WTC11 (cell line): ENCODE measurements around the gene ODAPH. TPM values are rescaled to one million over a fixed set of nuclear protein-coding genes. Genes with fewer than 3 reads are reported as not detected.

Experiments used
- ATAC-seq: fragments of 200-7000 bp; cut with Tn5 transposase; 2 replicates; pipeline ENCODE4 v1.10.0; 2021; ENCODE audit warnings: mild to moderate bottlenecking, moderate library complexity
- CTCF ChIA-PET: fragments of 300-600 bp; sonication (Branson Sonifier 250); formaldehyde crosslinking; loops from one replicate; lab custom pipeline; 2021; ENCODE audit warnings: antibody characterized with exemption; lab: Charles Lee
- POLR2A ChIA-PET: fragments of 350-600 bp; sonication (Branson Sonifier 250); formaldehyde crosslinking; loops from one replicate; lab custom pipeline; 2021; ENCODE audit warnings: antibody characterized with exemption; lab: Charles Lee
- DNase-seq: peaks from one replicate; pipeline ENCODE4 v3.0.0; 2021; ENCODE audit warnings: low spot score
- H3K27ac Mint-ChIP-seq: 2 replicates; pipeline ENCODE4 v1.8.0; 2021; ENCODE audit warnings: mixed read lengths
- H3K27me3 Mint-ChIP-seq: 2 replicates; pipeline ENCODE4 v1.8.0; 2021; ENCODE audit warnings: low read depth, mild to moderate bottlenecking, moderate library complexity, mixed read lengths
- H3K36me3 Mint-ChIP-seq: 2 replicates; pipeline ENCODE4 v1.8.0; 2021; ENCODE audit warnings: mixed read lengths
- H3K4me1 Mint-ChIP-seq: 2 replicates; pipeline ENCODE4 v1.8.0; 2022; ENCODE audit warnings: mixed read lengths
- H3K4me3 Mint-ChIP-seq: 2 replicates; pipeline ENCODE4 v1.8.0; 2021; ENCODE audit warnings: mild to moderate bottlenecking, moderate library complexity, mixed read lengths
- H3K9me3 Mint-ChIP-seq: 2 replicates; pipeline ENCODE4 v1.8.0; 2021; ENCODE audit warnings: mixed read lengths
- CBFB ChIP-seq: sonication (generic); formaldehyde crosslinking; IDR thresholded peaks from 2 replicates; pipeline ENCODE4 v1.8.1; 2022; ENCODE audit warnings: mild to moderate bottlenecking, low read depth, missing genetic modification reagents
- ETV6 ChIP-seq: sonication (generic); formaldehyde crosslinking; IDR thresholded peaks from 2 replicates; pipeline ENCODE4 v1.8.1; 2022; ENCODE audit warnings: mild to moderate bottlenecking, missing genetic modification reagents
- GABPB1 ChIP-seq: sonication (generic); formaldehyde crosslinking; IDR thresholded peaks from 2 replicates; pipeline ENCODE4 v1.8.1; 2023; ENCODE audit warnings: mild to moderate bottlenecking, missing genetic modification reagents
- GRHL2 ChIP-seq: fragments of 250-450 bp; sonication (Bioruptor Pico); IDR thresholded peaks from 2 replicates; pipeline ENCODE4 v1.8.0; 2022; ENCODE audit warnings: mild to moderate bottlenecking, moderate library complexity; ENCODE audit not compliant: insufficient replicate concordance, severe bottlenecking
- IRF2 ChIP-seq: sonication (generic); formaldehyde crosslinking; IDR thresholded peaks from 2 replicates; pipeline ENCODE4 v1.8.0; 2022; ENCODE audit warnings: low read depth, missing genetic modification reagents, borderline replicate concordance
- JAZF1 ChIP-seq: fragments of 250-450 bp; sonication (Bioruptor Pico); IDR thresholded peaks from 2 replicates; pipeline ENCODE4 v1.9.0; 2021; ENCODE audit warnings: moderate library complexity, mild to moderate bottlenecking, inconsistent platforms
- MYBL2 ChIP-seq: sonication (generic); formaldehyde crosslinking; IDR thresholded peaks from 2 replicates; pipeline ENCODE4 v1.8.1; 2023; ENCODE audit warnings: mild to moderate bottlenecking, moderate library complexity, missing genetic modification reagents
- NFE2L1 ChIP-seq: sonication (generic); formaldehyde crosslinking; IDR thresholded peaks from 2 replicates; pipeline ENCODE4 v1.8.1; 2023; ENCODE audit warnings: missing genetic modification reagents
- NR3C1 ChIP-seq: sonication (generic); formaldehyde crosslinking; conservative IDR thresholded peaks from 2 replicates; pipeline ENCODE4 v1.8.1; 2023; ENCODE audit warnings: low read depth, mild to moderate bottlenecking, missing genetic modification reagents
- PRRX2 ChIP-seq: fragments of 250-450 bp; sonication (Bioruptor Pico); IDR thresholded peaks from 2 replicates; pipeline ENCODE4 v1.8.0; 2021; ENCODE audit warnings: mild to moderate bottlenecking
- RELA ChIP-seq: sonication (generic); formaldehyde crosslinking; IDR thresholded peaks from 2 replicates; pipeline ENCODE4 v1.8.1; 2022; ENCODE audit warnings: missing genetic modification reagents, mild to moderate bottlenecking, borderline replicate concordance
- SMAD4 ChIP-seq: sonication (generic); formaldehyde crosslinking; IDR thresholded peaks from 2 replicates; pipeline ENCODE4 v1.8.0; 2022; ENCODE audit warnings: mild to moderate bottlenecking, missing genetic modification reagents
- ZBTB21 ChIP-seq: sonication (generic); formaldehyde crosslinking; IDR thresholded peaks from 2 replicates; pipeline ENCODE4 v1.8.1; 2023; ENCODE audit warnings: mild to moderate bottlenecking, missing genetic modification reagents, borderline replicate concordance
- ZNF138 ChIP-seq: sonication (generic); formaldehyde crosslinking; conservative IDR thresholded peaks from 2 replicates; pipeline ENCODE4 v1.8.1; 2022; ENCODE audit warnings: mild to moderate bottlenecking, moderate library complexity, missing genetic modification reagents
- ZNF232 ChIP-seq: sonication (generic); formaldehyde crosslinking; IDR thresholded peaks from 2 replicates; pipeline ENCODE4 v1.8.0; 2022; ENCODE audit warnings: mild to moderate bottlenecking, missing genetic modification reagents
- total RNA-seq: library from RNA; stranded (reverse); gene quantifications from 3 replicates; pipeline ENCODE4 v1.2.3, GENCODE V29; 2021
- TF ChIP-seq, protein P1 (sequence below): sonication (generic); formaldehyde crosslinking; conservative IDR thresholded peaks from 2 replicates; pipeline ENCODE4 v1.8.1; 2023; ENCODE audit warnings: mild to moderate bottlenecking, low read depth, missing genetic modification reagents, moderate library complexity
- TF ChIP-seq, protein P2 (sequence below): fragments of 250-450 bp; sonication (Bioruptor Pico); IDR thresholded peaks from 2 replicates; pipeline ENCODE4 v2.1.2; 2022; ENCODE audit warnings: mild to moderate bottlenecking, moderate library complexity
- TF ChIP-seq, protein P3 (sequence below): sonication (generic); formaldehyde crosslinking; IDR thresholded peaks from 2 replicates; pipeline ENCODE4 v1.8.1; 2023; ENCODE audit warnings: mild to moderate bottlenecking, missing genetic modification reagents
- TF ChIP-seq, protein P4 (sequence below): fragments of 200-600 bp; IDR thresholded peaks from 2 replicates; pipeline ENCODE4 v1.8.0; 2022; ENCODE audit warnings: antibody characterized with exemption

The ODAPH gene
- total RNA-seq, 1 experiment from 2014 or later = not detected

DNA sequence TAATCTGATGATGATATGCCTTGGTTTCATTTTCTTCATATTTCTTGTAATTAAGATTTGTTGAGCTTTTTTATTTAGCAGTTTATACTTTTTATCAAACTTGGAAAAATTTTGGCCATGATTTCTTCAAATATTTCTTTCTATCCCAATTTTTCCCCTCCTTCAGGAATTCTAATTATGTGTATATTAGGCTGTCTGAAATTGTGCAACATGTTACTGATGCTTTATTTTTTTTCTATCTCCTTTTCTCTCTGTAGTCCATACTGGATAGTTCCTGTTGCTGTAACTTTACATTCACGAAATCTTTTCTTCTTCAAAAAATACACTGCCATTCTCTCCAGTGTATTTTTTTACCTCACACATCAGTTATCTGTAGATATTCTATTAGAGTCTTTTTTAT is 30.8 kb upstream of the ODAPH start:
- Mint-ChIP-seq H3K9me3 (no peaks in the 10 kb centered on the region), H3K27ac (no peak overlapping the region), H3K36me3 (peaks cover 45% of the 10 kb centered on the region), H3K4me3 (no peak overlapping the region), H3K27me3 (no peaks in the 10 kb centered on the region), H3K4me1 (no peaks in the 10 kb centered on the region)
- TF ChIP-seq IRF2 (CRISPR knock-in tag) (no peak), ZNF232 (CRISPR knock-in tag) (no peak), NFE2L1 (CRISPR knock-in tag) (no peak), NR3C1 (CRISPR knock-in tag) (no peak)
- DNase-seq = no peak
- CTCF ChIA-PET = no interaction called here
- ATAC-seq = no peak
- POLR2A ChIA-PET = interaction anchor here (0.6 kb wide), 1 partner anchor 183 kb away, joined by 3 read pairs; no protein-coding TSS in a partner anchor

DNA sequence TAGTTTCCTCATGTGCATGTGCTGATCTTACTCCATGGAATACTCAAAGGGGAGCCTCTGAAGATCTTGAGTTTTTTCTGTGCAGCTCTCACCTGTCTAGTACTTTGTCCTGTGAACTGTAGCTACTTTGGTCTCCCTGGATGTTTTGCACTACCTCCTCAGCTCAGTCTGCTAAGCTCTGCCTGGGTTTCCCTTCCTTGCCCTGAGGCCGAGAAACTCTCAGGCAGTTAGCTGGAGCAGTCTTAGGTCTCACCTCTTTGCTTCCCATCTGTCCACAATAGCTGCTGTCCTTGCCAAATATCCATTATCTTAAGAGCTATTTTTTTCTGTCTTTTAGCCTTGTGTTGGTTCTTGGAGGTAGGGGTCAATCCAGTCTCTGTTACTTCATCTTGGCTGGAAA is 30.0 kb upstream of the ODAPH start:
- ChIA-PET CTCF (no interaction called here), POLR2A (interaction anchor here (0.6 kb wide), 1 partner anchor 50 kb away, joined by 6 read pairs; no protein-coding TSS in a partner anchor)
- Mint-ChIP-seq H3K36me3 (peaks cover 45% of the 10 kb centered on the region), H3K4me3 (no peak overlapping the region), H3K27ac (no peak overlapping the region), H3K27me3 (no peaks in the 10 kb centered on the region), H3K9me3 (peaks cover 7% of the 10 kb centered on the region), H3K4me1 (no peaks in the 10 kb centered on the region)
- DNase-seq = no peak
- no peak for ATAC-seq
- TF ChIP-seq, protein P1, sequence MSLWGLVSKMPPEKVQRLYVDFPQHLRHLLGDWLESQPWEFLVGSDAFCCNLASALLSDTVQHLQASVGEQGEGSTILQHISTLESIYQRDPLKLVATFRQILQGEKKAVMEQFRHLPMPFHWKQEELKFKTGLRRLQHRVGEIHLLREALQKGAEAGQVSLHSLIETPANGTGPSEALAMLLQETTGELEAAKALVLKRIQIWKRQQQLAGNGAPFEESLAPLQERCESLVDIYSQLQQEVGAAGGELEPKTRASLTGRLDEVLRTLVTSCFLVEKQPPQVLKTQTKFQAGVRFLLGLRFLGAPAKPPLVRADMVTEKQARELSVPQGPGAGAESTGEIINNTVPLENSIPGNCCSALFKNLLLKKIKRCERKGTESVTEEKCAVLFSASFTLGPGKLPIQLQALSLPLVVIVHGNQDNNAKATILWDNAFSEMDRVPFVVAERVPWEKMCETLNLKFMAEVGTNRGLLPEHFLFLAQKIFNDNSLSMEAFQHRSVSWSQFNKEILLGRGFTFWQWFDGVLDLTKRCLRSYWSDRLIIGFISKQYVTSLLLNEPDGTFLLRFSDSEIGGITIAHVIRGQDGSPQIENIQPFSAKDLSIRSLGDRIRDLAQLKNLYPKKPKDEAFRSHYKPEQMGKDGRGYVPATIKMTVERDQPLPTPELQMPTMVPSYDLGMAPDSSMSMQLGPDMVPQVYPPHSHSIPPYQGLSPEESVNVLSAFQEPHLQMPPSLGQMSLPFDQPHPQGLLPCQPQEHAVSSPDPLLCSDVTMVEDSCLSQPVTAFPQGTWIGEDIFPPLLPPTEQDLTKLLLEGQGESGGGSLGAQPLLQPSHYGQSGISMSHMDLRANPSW (CRISPR knock-in tag) = no peak
- TF ChIP-seq RELA (CRISPR knock-in tag) = no peak
- TF ChIP-seq ZNF138 (CRISPR knock-in tag) = no peak
- no peak for TF ChIP-seq GRHL2 (CRISPR knock-in tag)
- TF ChIP-seq, protein P2, sequence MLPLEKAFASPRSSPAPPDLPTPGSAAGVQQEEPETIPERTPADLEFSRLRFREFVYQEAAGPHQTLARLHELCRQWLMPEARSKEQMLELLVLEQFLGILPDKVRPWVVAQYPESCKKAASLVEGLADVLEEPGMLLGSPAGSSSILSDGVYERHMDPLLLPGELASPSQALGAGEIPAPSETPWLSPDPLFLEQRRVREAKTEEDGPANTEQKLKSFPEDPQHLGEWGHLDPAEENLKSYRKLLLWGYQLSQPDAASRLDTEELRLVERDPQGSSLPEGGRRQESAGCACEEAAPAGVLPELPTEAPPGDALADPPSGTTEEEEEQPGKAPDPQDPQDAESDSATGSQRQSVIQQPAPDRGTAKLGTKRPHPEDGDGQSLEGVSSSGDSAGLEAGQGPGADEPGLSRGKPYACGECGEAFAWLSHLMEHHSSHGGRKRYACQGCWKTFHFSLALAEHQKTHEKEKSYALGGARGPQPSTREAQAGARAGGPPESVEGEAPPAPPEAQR (CRISPR knock-in tag) = no peak
- TF ChIP-seq MYBL2 = no peak
- TF ChIP-seq, protein P3, sequence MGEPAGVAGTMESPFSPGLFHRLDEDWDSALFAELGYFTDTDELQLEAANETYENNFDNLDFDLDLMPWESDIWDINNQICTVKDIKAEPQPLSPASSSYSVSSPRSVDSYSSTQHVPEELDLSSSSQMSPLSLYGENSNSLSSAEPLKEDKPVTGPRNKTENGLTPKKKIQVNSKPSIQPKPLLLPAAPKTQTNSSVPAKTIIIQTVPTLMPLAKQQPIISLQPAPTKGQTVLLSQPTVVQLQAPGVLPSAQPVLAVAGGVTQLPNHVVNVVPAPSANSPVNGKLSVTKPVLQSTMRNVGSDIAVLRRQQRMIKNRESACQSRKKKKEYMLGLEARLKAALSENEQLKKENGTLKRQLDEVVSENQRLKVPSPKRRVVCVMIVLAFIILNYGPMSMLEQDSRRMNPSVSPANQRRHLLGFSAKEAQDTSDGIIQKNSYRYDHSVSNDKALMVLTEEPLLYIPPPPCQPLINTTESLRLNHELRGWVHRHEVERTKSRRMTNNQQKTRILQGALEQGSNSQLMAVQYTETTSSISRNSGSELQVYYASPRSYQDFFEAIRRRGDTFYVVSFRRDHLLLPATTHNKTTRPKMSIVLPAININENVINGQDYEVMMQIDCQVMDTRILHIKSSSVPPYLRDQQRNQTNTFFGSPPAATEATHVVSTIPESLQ (CRISPR knock-in tag) = no peak
- no peak for TF ChIP-seq JAZF1 (CRISPR knock-in tag)
- TF ChIP-seq SMAD4 = no peak
- TF ChIP-seq ETV6 (CRISPR knock-in tag) = no peak
- TF ChIP-seq, protein P4, sequence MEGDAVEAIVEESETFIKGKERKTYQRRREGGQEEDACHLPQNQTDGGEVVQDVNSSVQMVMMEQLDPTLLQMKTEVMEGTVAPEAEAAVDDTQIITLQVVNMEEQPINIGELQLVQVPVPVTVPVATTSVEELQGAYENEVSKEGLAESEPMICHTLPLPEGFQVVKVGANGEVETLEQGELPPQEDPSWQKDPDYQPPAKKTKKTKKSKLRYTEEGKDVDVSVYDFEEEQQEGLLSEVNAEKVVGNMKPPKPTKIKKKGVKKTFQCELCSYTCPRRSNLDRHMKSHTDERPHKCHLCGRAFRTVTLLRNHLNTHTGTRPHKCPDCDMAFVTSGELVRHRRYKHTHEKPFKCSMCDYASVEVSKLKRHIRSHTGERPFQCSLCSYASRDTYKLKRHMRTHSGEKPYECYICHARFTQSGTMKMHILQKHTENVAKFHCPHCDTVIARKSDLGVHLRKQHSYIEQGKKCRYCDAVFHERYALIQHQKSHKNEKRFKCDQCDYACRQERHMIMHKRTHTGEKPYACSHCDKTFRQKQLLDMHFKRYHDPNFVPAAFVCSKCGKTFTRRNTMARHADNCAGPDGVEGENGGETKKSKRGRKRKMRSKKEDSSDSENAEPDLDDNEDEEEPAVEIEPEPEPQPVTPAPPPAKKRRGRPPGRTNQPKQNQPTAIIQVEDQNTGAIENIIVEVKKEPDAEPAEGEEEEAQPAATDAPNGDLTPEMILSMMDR = no peak
- TF ChIP-seq GABPB1 (CRISPR knock-in tag) = no peak
- TF ChIP-seq ZBTB21 (CRISPR knock-in tag) = no peak
- no peak for TF ChIP-seq CBFB
- TF ChIP-seq PRRX2 (CRISPR knock-in tag) = no peak
